H1 (cell line): Measurements from ENCODE around the gene NUP133. TPM values are rescaled to one million over a fixed set of nuclear protein-coding genes. Genes with fewer than 3 reads are reported as not detected.

Experiments
- CTCF ChIA-PET: fragments of 300-600 bp; sonication (Branson Sonifier 250); formaldehyde crosslinking; loops from one replicate; lab custom pipeline; 2021; ENCODE audit not compliant: partially characterized antibody; lab: Charles Lee
- POLR2A ChIA-PET: fragments of 300-600 bp; sonication (Branson Sonifier 250); formaldehyde crosslinking; loops from one replicate; lab custom pipeline; 2021; ENCODE audit warnings: inconsistent platforms; ENCODE audit not compliant: partially characterized antibody; lab: Charles Lee
- DNase-seq, 2 experiments: peaks; one replicate each; pipeline versions ENCODE4 v3.0.0 to v3.0.0-alpha.2; 2010 to 2022; ENCODE audit warnings: low spot score in 2 of 2, low read depth in 1 of 2, mixed read lengths in 1 of 2
- FAIRE-seq: peaks from 2 replicates; lab custom pipeline; 2011; peaks lifted over from hg19 to GRCh38; lab: Jason Lieb, UNC
- H2AFZ ChIP-seq: 2 replicates; pipeline ENCODE4 v1.8.1; 2012; ENCODE audit warnings: low read length, inconsistent platforms
- H2AK5ac ChIP-seq: 2 replicates; pipeline ENCODE4 v1.6.1; 2013; ENCODE audit warnings: low read depth, low read length
- H2BK120ac ChIP-seq: replicated peaks from 2 replicates; pipeline ENCODE3; 2013; ENCODE audit warnings: low read depth, low read length, inconsistent platforms
- H2BK12ac ChIP-seq: 2 replicates; pipeline ENCODE4 v1.6.1; 2013; ENCODE audit warnings: low read depth, low read length
- H2BK15ac ChIP-seq: 2 replicates; pipeline ENCODE4 v1.6.1; 2013; ENCODE audit warnings: low read length
- H2BK20ac ChIP-seq: 2 replicates; pipeline ENCODE4 v1.6.1; 2013; ENCODE audit warnings: low read length
- H2BK5ac ChIP-seq: 2 replicates; pipeline ENCODE4 v1.6.1; 2013; ENCODE audit warnings: low read depth, low read length
- H3K14ac ChIP-seq: 2 replicates; pipeline ENCODE4 v1.6.1; 2013; ENCODE audit warnings: inconsistent platforms; ENCODE audit not compliant: insufficient read length
- H3K18ac ChIP-seq: 2 replicates; pipeline ENCODE4 v1.6.1; 2013; ENCODE audit warnings: low read length; ENCODE audit errors: extremely low read depth
- H3K23ac ChIP-seq: 2 replicates; pipeline ENCODE4 v1.6.1; 2013; ENCODE audit warnings: inconsistent platforms; ENCODE audit not compliant: insufficient read length
- H3K23me2 ChIP-seq: 2 replicates; pipeline ENCODE4 v1.6.1; 2013; ENCODE audit warnings: low read depth, low read length
- H3K27ac ChIP-seq: 2 replicates; pipeline ENCODE4 v1.6.1; 2011; ENCODE audit warnings: low read depth, low read length, inconsistent platforms
- H3K27me3 ChIP-seq, 4 experiments: replicated peaks in 1 of 4; 1 replicate in 1 of 4; 2 replicates in 3 of 4; pipeline versions ENCODE4 v1.6.1 to v1.8.1; 2011 to 2013; ENCODE audit warnings: low read length in 3 of 4, mild to moderate bottlenecking in 3 of 4, inconsistent platforms in 2 of 4, mixed read lengths in 2 of 4, moderate library complexity in 1 of 4; ENCODE audit not compliant: control insufficient read depth in 3 of 4, insufficient read depth in 3 of 4; ENCODE audit errors: extremely low read depth in 1 of 4
- H3K36me3 ChIP-seq, 4 experiments: 2 replicates each; pipeline versions ENCODE4 v1.6.1 to v1.8.1; 2011 to 2013; ENCODE audit warnings: mild to moderate bottlenecking in 4 of 4, low read length in 3 of 4, moderate library complexity in 2 of 4, control low read depth in 1 of 4, inconsistent platforms in 1 of 4; ENCODE audit not compliant: insufficient read depth in 4 of 4, control insufficient read depth in 2 of 4
- H3K4ac ChIP-seq: replicated peaks from 2 replicates; pipeline ENCODE3; 2013; ENCODE audit warnings: low read length, low read depth, mixed read lengths, inconsistent platforms; ENCODE audit not compliant: insufficient read length
- H3K4me1 ChIP-seq, 4 experiments: replicated peaks in 1 of 4; 1 replicate in 1 of 4; 2 replicates in 3 of 4; pipeline versions ENCODE4 v1.6.1 to v1.8.1; 2011 to 2013; ENCODE audit warnings: low read length in 3 of 4, inconsistent platforms in 2 of 4, mixed read lengths in 1 of 4; ENCODE audit not compliant: insufficient read depth in 4 of 4, control insufficient read depth in 3 of 4
- H3K4me2 ChIP-seq, 2 experiments: 2 replicates each; pipeline versions ENCODE4 v1.6.1 to v1.8.1; 2011 to 2013; ENCODE audit warnings: low read depth in 2 of 2, low read length in 2 of 2, control low read depth in 1 of 2, inconsistent platforms in 1 of 2, mild to moderate bottlenecking in 1 of 2; ENCODE audit not compliant: insufficient read depth in 1 of 2
- H3K4me3 ChIP-seq, 4 experiments: fragments of 200-600, 300-600 bp in 1 of 4; sonication (generic), shearing (Covaris generic), sonication (Bioruptor Twin) in 1 of 4; 2 replicates each; pipeline versions ENCODE4 v1.5.1 to v1.8.1; 2011 to 2016; ENCODE audit warnings: low read length in 4 of 4, low read depth in 3 of 4, control low read depth in 2 of 4, inconsistent platforms in 2 of 4, mild to moderate bottlenecking in 2 of 4, mixed read lengths in 1 of 4, moderate library complexity in 1 of 4; ENCODE audit not compliant: insufficient read depth in 2 of 4; ENCODE audit errors: extremely low read depth in 1 of 4
- H3K56ac ChIP-seq: replicated peaks from 2 replicates; pipeline ENCODE3; 2013; ENCODE audit warnings: low read depth, mild to moderate bottlenecking, mixed read lengths, low read length, inconsistent platforms; ENCODE audit not compliant: insufficient read length
- H3K79me1 ChIP-seq: 2 replicates; pipeline ENCODE4 v1.6.1; 2013; ENCODE audit warnings: low read depth, low read length, control low read depth
- H3K79me2 ChIP-seq, 2 experiments: 2 replicates each; pipeline versions ENCODE4 v1.6.1 to v1.8.1; 2012 to 2013; ENCODE audit warnings: low read length in 2 of 2, mild to moderate bottlenecking in 2 of 2, inconsistent platforms in 1 of 2; ENCODE audit not compliant: insufficient read depth in 2 of 2, control insufficient read depth in 1 of 2
- H3K9ac ChIP-seq, 4 experiments: replicated peaks in 1 of 4; 1 replicate in 1 of 4; 2 replicates in 3 of 4; pipeline versions ENCODE4 v1.6.1 to v1.8.1; 2011 to 2013; ENCODE audit warnings: low read depth in 3 of 4, low read length in 3 of 4, control low read depth in 2 of 4, mild to moderate bottlenecking in 2 of 4, moderate library complexity in 2 of 4, inconsistent platforms in 1 of 4; ENCODE audit errors: extremely low read depth in 1 of 4
- H3K9me3 ChIP-seq, 2 experiments: 2 replicates each; pipeline versions ENCODE4 v1.6.1 to v1.8.1; 2012 to 2013; ENCODE audit warnings: mild to moderate bottlenecking in 2 of 2, moderate library complexity in 2 of 2, control low read depth in 1 of 2, inconsistent platforms in 1 of 2, low read depth in 1 of 2, low read length in 1 of 2, mixed read lengths in 1 of 2; ENCODE audit not compliant: insufficient read depth in 2 of 2
- H4K20me1 ChIP-seq, 2 experiments: replicated peaks in 1 of 2; 2 replicates each; pipeline versions ENCODE3 to v1.8.1; 2011 to 2013; ENCODE audit warnings: inconsistent platforms in 2 of 2, low read length in 2 of 2, mild to moderate bottlenecking in 1 of 2; ENCODE audit not compliant: insufficient read depth in 2 of 2, control insufficient read depth in 1 of 2
- H4K5ac ChIP-seq: 2 replicates; pipeline ENCODE4 v1.6.1; 2013; ENCODE audit warnings: low read length, low read depth, mixed read lengths, inconsistent platforms; ENCODE audit not compliant: insufficient read length
- H4K8ac ChIP-seq: 2 replicates; pipeline ENCODE4 v1.8.0; 2013; ENCODE audit warnings: mild to moderate bottlenecking, moderate library complexity, low read length, inconsistent platforms; ENCODE audit not compliant: insufficient read depth; ENCODE audit errors: extremely low read depth
- H4K91ac ChIP-seq: replicated peaks from 2 replicates; pipeline ENCODE3; 2013; ENCODE audit warnings: low read length, mixed read lengths, inconsistent platforms; ENCODE audit not compliant: insufficient read length
- ATF3 ChIP-seq: IDR thresholded peaks from 2 replicates; pipeline ENCODE4 v1.6.1; 2011; ENCODE audit warnings: low read depth, mild to moderate bottlenecking, low read length; ENCODE audit not compliant: insufficient read depth
- CEBPB ChIP-seq: IDR thresholded peaks from 2 replicates; pipeline ENCODE4 v1.6.1; 2012; ENCODE audit warnings: low read depth, low read length
- HDAC2 ChIP-seq, 2 experiments: fragments of 300-600 bp in 1 of 2; sonication (generic) in 1 of 2; IDR thresholded peaks; 2 replicates each; pipeline ENCODE4 v1.6.1; 2011 to 2012; ENCODE audit warnings: low read depth in 2 of 2, low read length in 2 of 2, mild to moderate bottlenecking in 2 of 2, moderate library complexity in 2 of 2, borderline replicate concordance in 1 of 2, inconsistent platforms in 1 of 2
- PHF8 ChIP-seq: fragments of 200-600 bp; sonication (generic); conservative IDR thresholded peaks from 2 replicates; pipeline ENCODE4 v1.7.1; 2012; ENCODE audit warnings: low read depth, mild to moderate bottlenecking, inconsistent platforms, low read length, moderate library complexity
- POU5F1 ChIP-seq: IDR thresholded peaks from 2 replicates; pipeline ENCODE4 v1.6.1; 2011; ENCODE audit warnings: low read depth, mild to moderate bottlenecking, low read length, moderate library complexity
- SIN3A ChIP-seq, 2 experiments: IDR thresholded peaks in 1 of 2; conservative IDR thresholded peaks in 1 of 2; 2 replicates each; pipeline ENCODE4 v1.6.1; 2011 to 2012; ENCODE audit warnings: low read length in 2 of 2, improper control_type of control experiment in 1 of 2, low read depth in 1 of 2, mild to moderate bottlenecking in 1 of 2
- TCF12 ChIP-seq: IDR thresholded peaks from 2 replicates; pipeline ENCODE4 v1.6.1; 2011; ENCODE audit warnings: low read depth, mild to moderate bottlenecking, low read length
- WGBS, 2 experiments: shearing (Covaris generic) in 1 of 2; methylation state at CpG; one replicate each; pipeline versions ENCODE4 v1.1.6 to v1.1.7; 2013 to 2015; ENCODE audit warnings: low lambda C conversion rate in 2 of 2, mixed read lengths in 2 of 2, inconsistent platforms in 1 of 2, low coverage in 1 of 2, missing lambda C conversion rate in 1 of 2; ENCODE audit not compliant: insufficient replicate concordance in 2 of 2, insufficient coverage in 1 of 2, insufficient read length in 1 of 2; ENCODE audit errors: extremely low coverage in 1 of 2, missing lambda C conversion rate in 1 of 2; 5-methylcytosine and 5-hydroxymethylcytosine counted together
- polyA plus RNA-seq, 7 experiments: library from polyadenylated mRNA; depleted of rRNA in 3 of 7; stranded (reverse) in 5 of 7; unstranded in 2 of 7; fragments of >200 nt in 5 of 7; fragments of 200-250 nt in 2 of 7; gene quantifications; 1 replicate in 5 of 7; 2 replicates in 1 of 7; 4 replicates in 1 of 7; pipeline versions ENCODE4 v1.2.1 to v1.2.3, GENCODE V29; 2011 to 2013; ENCODE audit warnings: missing spikeins in 2 of 7, mixed read lengths in 2 of 7
- total RNA-seq: library from RNA; stranded (reverse); fragmentation: NEBNext Ultra II Directional; extraction: Animal tissue kit (Norgen Biotek cat#: 25700); gene quantifications from 2 replicates; pipeline ENCODE4 v1.2.1, GENCODE V29; 2021

Gene NUP133
- total and polyA plus RNA-seq, 2 of the 8 experiments (the other 6 are each of a cell fraction or from before 2014, with no cell fraction given), result 20.6 to 72.1 TPM

- no peak overlapping the region for H3K56ac ChIP-seq
- H3K14ac ChIP-seq, result no peak overlapping the region
- no peak overlapping the region for H3K18ac ChIP-seq
- H3K4ac ChIP-seq, result no peak overlapping the region
- H3K23ac ChIP-seq, result no peak overlapping the region
- WGBS, 2 experiments, result 94% methylated on average over 1 of the region's 1 CpG; no CpG with 5 or more reads in 1 of the 2 experiments
- no peak overlapping the region for H3K27ac ChIP-seq
- ChIA-PET POLR2A (no interaction called here), CTCF (interaction anchor here (1.1 to 1.3 kb wide), 2 partner anchors 14 to 106 kb away, joined by 3 read pairs; no protein-coding TSS in a partner anchor)
- no peaks in the 10 kb centered on the region for H3K79me2 ChIP-seq
- H4K91ac ChIP-seq, result no peak overlapping the region
- peaks cover 2 to 68% (median 31%) of the 10 kb centered on the region in 4 experiments; a peak in 7 of 8 replicates for H3K36me3 ChIP-seq
- DNase-seq (no peak), FAIRE-seq (no peak)
- peaks cover 0 to 1% of the 10 kb centered on the region in 2 experiments for H4K20me1 ChIP-seq
- H3K4me3 ChIP-seq, result no peak overlapping the region
- no peak overlapping the region for H2AK5ac ChIP-seq
- no peak overlapping the region for H2BK5ac ChIP-seq
- H3K9me3 ChIP-seq, result no peaks in the 10 kb centered on the region
- no peak overlapping the region for H2BK15ac ChIP-seq
- no peak overlapping the region for H3K4me2 ChIP-seq
- no peak overlapping the region for H4K5ac ChIP-seq
- no peak overlapping the region for H3K9ac ChIP-seq
- H3K4me1 ChIP-seq, result no peaks in the 10 kb centered on the region
- H2BK12ac ChIP-seq, result no peak overlapping the region
- no peak overlapping the region for H2BK20ac ChIP-seq
- no peak overlapping the region for H2AFZ ChIP-seq
- H3K23me2 ChIP-seq, result no peaks in the 10 kb centered on the region
- no peaks in the 10 kb centered on the region for H3K27me3 ChIP-seq
- no peaks in the 10 kb centered on the region for H3K79me1 ChIP-seq
- no peak overlapping the region for H2BK120ac ChIP-seq
- H4K8ac ChIP-seq, result no peak overlapping the region
- TF ChIP-seq TCF12, result no peak
- no peak for TF ChIP-seq HDAC2 (IDR thresholded peaks at IDR 0.05; ENCODE audit: borderline replicate concordance in 1 of 2, low read depth in 2 of 2, low read length in 2 of 2)
- TF ChIP-seq CEBPB, result no peak
- no peak for TF ChIP-seq PHF8
- no peak for TF ChIP-seq SIN3A (conservative IDR thresholded peaks at IDR 0.05 in 1 of 2, IDR thresholded peaks at IDR 0.05 in 1 of 2; ENCODE audit: low read depth in 1 of 2, low read length in 2 of 2)
- no peak for TF ChIP-seq ATF3
- no peak for TF ChIP-seq POU5F1
Measured at GRCh38 chr1:229487181-229487580, 21.0 kb downstream of the NUP133 start.
